ENCODE results near the gene STRIP2.
"Not testable (repeated sequence)": the region's sequence is repeated elsewhere in the genome, so short reads cannot be mapped to it uniquely, and the experiment has no call there.

The STRIP2 gene, protein sequence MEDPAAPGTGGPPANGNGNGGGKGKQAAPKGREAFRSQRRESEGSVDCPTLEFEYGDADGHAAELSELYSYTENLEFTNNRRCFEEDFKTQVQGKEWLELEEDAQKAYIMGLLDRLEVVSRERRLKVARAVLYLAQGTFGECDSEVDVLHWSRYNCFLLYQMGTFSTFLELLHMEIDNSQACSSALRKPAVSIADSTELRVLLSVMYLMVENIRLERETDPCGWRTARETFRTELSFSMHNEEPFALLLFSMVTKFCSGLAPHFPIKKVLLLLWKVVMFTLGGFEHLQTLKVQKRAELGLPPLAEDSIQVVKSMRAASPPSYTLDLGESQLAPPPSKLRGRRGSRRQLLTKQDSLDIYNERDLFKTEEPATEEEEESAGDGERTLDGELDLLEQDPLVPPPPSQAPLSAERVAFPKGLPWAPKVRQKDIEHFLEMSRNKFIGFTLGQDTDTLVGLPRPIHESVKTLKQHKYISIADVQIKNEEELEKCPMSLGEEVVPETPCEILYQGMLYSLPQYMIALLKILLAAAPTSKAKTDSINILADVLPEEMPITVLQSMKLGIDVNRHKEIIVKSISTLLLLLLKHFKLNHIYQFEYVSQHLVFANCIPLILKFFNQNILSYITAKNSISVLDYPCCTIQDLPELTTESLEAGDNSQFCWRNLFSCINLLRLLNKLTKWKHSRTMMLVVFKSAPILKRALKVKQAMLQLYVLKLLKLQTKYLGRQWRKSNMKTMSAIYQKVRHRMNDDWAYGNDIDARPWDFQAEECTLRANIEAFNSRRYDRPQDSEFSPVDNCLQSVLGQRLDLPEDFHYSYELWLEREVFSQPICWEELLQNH

DNA sequence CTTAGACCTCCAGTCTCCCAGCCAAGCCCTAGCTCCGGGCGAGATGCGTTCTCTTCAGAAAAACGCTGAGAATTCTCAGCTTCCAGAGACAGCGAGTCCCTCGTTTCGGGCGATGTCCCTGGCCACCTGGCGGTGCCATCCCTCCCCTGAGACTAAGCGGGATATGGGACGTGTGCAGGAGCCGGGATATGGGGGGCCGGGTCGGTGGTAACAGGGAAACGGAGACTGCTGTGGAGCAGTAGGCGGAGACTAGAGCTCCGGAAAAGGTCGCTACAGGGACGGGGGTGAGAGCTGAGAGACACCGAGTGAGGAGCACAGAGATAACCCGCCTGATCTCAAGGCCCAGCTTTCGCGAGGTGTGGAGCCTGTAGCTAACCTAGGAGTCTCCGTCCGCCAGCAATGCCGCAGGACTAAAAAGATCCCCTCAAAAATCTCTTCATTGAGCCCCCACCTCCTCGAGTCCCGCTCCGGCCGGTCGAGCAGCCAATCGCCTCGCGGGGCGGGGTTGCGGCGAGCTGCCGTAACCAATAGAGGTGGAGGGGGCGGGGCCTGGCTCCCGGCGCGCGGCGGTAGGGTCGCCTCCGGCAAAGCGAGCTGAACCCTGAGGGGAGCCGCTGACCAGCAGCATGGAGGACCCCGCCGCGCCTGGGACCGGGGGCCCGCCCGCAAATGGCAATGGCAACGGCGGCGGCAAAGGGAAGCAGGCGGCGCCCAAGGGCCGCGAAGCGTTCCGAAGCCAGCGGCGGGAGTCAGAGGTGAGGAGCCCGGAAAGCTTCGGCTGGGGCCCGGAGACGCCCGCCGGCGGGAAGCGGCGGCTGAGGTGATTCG, at the start of gene STRIP2:
Gene STRIP2, plus strand, starts transcription at position 586 of the 828 bp plus-strand sequence. Its CDS starts 41 bp downstream, at position 627.
- DNase-seq (ENCODE audit: low spot score) = peak; percentile 94

GRCh38 chr7:129385116-129385515, 49.1 kb upstream of the STRIP2 start:
- DNase-seq (ENCODE audit: low spot score) = no peak

DNA sequence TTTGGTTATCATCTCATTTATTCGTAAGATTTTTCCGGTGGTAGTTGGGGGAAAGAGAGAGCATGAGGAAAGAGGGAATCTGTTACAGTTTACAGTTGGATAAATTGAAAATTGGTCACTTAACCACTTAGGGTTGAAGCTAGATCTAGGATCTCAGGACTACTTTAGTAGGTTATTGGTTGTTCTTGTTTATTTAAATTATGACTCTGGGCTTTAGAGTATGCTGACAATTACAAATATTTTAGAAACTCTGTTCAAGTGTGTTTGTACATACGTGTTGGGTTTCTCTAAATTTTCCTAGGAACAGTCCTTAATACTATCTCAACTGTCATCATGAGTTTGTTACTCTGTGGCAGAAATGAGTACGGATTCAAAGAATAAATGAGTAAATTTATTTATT, 48.6 kb upstream of the STRIP2 start:
- DNase-seq (ENCODE audit: low spot score) = no peak

DNA sequence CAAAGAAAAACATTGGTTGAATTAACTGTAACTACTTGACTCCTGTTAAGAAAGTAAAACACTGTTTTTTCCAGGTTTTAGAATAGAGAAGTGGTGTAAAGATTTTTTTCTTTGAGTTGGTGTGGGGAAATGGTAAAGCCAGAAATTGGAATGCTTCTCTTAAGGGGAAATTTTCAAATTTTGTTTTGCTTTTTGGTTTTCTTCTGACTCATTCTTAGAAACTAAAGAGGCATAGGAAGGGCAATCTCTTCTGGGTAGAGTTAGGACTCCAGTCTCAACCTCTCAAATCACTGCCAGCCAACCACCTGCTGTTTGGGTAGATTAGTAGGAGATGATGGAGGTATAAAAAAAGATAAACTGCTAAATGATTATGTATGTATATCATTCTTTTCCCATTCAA, 47.7 kb upstream of the STRIP2 start:
- DNase-seq (ENCODE audit: low spot score) = no peak

DNA sequence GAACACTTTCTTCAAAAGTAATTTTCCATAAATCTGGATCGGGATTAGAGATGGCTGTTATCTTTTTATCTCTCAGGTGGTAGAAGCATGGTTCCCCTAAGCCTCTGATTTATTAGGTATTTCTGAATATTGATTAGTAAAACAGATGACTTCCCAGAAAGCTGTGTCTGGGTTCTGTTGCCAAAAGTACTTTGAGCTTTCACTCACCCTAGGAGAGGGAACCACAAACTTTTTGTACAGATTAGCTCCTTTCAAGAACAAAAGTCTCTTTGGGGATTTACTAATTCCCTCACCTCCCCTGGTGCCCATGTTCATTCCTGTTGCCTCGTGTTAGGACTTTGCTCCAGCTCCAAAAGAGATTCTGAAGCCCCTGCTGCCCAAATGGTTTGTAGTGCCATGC, 46.7 kb upstream of the STRIP2 start:
- no peak for DNase-seq (ENCODE audit: low spot score)

DNA sequence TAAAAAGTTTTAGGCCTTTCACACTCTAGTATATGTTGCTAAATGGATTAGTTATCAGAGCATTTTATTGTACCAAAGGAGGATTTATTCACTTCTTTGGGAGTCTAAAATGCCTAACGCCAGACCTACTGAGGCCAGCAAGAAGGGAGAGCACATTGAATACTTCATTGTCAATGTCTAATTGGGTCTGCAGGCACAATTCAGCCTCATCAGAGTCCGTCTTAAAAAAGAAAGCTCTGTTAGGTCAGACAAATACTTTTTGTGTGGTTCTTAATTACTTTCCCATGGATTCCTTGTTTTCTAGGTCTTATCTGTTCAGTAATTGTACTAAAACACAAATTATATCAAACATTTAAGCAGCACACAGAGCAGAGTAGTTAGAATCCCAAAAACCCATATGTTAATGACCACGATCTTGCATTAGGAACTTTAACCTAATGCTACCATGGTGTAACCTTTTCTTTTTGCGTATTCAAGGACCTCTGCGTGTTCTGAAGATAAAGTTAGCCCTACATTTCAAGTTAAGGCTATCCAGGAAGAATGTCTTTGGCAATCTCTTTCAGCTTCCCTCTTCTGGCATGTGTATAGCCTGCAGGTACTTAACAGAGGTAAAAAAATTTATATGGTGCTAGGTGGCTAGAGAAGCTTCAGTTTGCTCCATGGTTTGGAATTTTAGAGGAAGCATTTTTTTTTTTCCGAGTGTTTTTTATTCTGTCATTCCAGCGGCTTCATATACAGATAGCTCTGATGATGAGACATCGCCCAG, 45.7 kb upstream of the STRIP2 start:
- no peak for DNase-seq (ENCODE audit: low spot score)

DNA sequence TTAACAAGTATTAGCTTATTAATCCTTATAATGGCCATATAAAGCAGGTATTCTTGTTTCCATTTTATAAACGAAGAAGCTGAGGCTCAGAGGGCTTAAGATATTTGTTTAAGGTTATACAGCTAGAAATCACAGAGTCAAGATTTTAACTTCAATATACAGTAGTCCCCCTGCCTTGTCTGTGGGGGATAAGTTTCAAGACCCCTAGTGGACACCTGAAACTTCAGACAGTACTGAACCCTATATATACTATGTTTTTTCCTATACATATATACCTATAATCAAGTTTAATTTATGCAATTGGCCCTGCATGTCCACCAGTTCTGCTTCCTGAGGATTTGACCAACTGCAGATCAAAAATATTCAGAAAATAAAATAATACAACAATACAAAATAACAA, 44.4 kb upstream of the STRIP2 start:
- no peak for DNase-seq (ENCODE audit: low spot score)

DNA sequence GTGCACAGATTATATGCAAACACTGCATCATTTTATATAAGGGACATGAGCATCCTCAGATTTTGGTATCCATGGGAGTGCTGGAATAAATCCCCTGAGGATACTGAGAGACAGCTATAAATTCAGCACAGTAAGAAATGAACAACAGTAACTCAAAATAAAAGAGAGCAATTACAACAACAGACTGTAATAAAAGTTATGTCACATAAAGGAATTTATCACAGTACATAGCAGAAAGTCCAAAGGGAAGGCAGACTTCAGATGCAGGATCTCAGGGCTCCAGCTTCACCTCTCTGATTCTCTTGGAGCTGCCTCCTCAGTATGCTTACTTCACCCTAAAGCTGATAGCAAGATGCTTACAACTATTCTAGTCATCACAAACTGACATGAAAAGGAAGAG, 43.9 kb upstream of the STRIP2 start:
- no peak for DNase-seq (ENCODE audit: low spot score)

GRCh38 chr7:129391546-129392171, 42.6 kb upstream of the STRIP2 start:
- DNase-seq (ENCODE audit: low spot score) = no peak

DNA sequence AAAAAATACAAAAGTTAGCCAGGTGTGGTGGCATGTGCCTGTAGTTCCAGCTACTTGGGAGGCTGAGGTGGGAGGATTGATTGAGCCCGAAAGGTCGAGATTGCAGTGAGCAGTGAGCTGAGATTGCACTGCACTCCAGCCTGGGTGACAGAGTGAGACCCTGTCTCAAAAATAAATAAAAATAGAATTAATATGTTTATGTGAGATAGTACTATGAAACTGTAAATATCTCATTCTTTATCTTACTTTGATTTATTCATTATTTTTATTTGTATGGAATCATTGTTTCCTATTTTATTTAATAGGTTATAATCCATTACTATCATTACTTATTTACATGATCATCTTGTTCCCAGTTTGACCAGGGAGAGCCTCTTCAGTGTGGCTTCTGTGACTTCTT, 41.0 kb upstream of the STRIP2 start:
- no peak for DNase-seq (ENCODE audit: low spot score)

- DNase-seq (ENCODE audit: low spot score) = no peak
These were observed 40.1 kb upstream of the STRIP2 start for GRCh38 chr7:129394101-129394500.

DNA sequence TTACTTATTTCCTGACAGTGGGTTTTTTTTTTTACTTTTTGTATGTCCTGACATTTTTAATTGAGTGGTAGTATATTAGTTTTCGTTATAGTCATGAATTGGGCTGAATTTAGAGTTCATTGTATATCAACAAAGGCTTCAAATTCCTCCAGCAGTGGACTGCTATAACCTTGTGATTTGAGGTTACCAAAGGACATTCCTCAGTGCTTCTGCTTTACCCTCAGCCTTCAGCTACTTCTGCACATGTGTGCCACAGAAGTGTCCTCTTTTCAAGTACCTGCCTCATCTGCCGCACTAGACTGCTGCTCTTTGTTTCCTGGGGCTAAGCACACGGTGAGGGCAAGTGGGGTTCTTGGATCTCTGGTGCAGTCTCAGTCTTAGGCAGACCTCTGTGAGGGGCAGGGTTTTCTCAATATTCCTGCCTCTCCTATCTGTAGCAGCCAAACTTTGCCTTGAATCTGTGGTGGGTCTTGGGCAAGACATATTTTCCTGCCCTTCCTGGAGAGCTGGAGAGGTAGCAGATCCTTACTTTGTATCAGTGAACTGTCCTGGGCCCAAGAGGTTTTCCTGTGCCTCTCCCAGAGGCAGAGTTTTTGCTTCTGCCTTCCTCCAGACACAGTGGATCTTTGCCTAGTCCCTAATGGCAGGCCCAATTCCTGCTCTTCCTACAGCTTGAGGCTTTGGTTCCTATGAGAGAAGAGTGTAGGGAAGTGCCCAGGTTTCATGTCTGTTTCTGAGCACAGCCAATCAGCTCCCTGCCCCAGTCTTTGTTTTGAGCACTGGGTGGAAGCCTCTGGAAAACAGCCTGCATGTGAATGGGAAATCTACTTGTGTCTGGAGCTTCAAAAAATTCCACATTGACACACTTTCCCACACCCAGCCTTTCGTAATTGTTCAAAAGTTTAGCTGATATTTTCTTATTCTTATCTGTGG, 39.0 kb upstream of the STRIP2 start:
- no peak for DNase-seq (ENCODE audit: low spot score)

DNA sequence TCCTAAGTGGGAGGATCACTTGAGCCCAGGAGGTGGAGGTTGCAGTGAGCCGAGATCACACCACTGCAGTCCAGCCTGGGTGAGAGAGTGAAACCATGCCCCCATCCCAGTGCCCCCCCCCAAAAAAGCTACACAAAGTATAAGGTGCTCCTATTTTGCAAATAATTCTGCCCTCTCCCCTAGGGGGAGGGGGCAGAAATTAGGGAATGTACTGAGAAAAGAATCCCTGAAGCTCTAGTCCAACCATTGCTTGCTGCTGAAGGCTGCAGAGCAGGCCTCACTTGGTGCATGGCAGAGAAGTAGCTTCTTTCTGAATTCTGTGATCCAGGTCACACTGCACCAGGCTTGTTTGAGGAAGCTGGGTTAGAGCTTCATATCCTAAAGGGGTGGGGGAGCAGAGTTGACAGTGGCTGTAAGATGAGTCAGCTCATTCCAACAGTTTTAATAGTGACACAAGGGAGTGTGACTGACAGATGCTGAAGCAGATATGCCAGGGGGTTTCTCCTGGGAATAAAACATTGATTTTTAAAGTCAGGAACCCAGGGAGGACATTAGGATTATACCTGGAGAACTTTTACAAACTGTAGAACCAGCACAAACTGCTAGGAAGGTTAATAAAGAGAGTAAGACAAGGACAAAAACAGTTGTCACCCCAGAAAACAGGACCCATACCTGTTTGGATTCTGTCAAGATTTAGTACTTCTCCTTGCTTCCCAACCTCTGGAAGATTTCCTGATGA, 32.8 kb upstream of the STRIP2 start:
- no peak for DNase-seq (ENCODE audit: low spot score)

- DNase-seq (ENCODE audit: low spot score) = no peak
These were observed 32.0 kb upstream of the STRIP2 start for GRCh38 chr7:129401967-129402860.

DNA sequence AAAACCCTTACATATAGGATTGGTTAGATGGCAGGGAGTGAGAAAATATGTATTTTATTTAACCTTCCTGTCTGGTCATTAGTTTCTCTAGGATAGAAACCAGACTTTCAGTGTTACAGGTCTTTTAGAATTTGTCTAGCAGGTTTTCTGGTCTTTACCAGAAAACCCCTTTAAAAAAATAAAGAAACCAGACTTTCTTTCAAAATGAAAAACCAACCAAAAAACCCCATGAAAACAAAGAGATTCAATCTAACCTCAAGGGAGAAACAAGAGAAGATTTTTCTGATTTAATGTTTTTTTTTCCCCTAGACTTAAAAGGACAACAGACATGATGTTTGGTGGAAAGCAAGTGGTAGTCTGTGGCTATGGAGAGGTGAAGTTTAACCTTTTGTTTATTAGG, 28.7 kb upstream of the STRIP2 start:
- DNase-seq (ENCODE audit: low spot score) = no peak

DNA sequence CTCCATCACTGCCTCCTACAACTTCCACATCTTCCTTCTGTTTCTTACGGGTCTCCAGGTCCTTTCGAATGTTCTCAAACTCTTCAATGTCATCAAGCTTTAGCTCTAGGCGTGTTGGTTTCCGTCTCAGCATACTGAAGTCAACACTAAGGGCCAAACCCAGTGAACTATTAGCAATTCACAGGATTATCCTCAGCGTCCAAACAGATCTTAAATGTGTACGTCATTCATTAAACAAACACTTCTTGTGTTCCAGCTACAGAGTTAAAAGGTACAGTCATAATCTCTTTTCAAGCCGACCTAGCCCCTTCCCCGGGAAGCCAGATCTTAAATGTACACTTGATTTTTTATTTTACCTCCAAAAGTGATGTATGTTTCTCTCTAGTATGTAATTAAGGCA, 24.0 kb upstream of the STRIP2 start:
- DNase-seq (ENCODE audit: low spot score) = not testable (repeated sequence)

GRCh38 chr7:129412501-129412900, 21.7 kb upstream of the STRIP2 start:
- no peak for DNase-seq (ENCODE audit: low spot score)

GRCh38 chr7:129417073-129417472, 17.2 kb upstream of the STRIP2 start:
- no peak for DNase-seq (ENCODE audit: low spot score)
